Neural progenitor cell (in vitro differentiated cells): ENCODE measurements around the gene TIGIT. TPM values are rescaled to one million over a fixed set of nuclear protein-coding genes. Genes with fewer than 3 reads are reported as not detected.

Experiments
- DNase-seq: peaks from one replicate; pipeline ENCODE4 v3.0.0-alpha.2; 2016; ENCODE audit warnings: low spot score
- H2AFZ ChIP-seq: fragments of 200-600 bp; sonication (generic); replicated peaks from 2 replicates; pipeline ENCODE4 v1.6.1; 2016; ENCODE audit warnings: antibody characterized with exemption
- H3F3A ChIP-seq: fragments of 200-600 bp; sonication (generic); 2 replicates; pipeline ENCODE4 v1.6.1; 2016; ENCODE audit warnings: antibody characterized with exemption, low read depth
- H3K27ac ChIP-seq: fragments of 200-600 bp; sonication (generic); 2 replicates; pipeline ENCODE4 v1.5.1; 2016; ENCODE audit warnings: mild to moderate bottlenecking
- H3K27me3 ChIP-seq: fragments of 200-600 bp; sonication (generic); 2 replicates; pipeline ENCODE4 v1.6.1; 2016; ENCODE audit warnings: mild to moderate bottlenecking, moderate library complexity
- H3K36me3 ChIP-seq: fragments of 200-600 bp; sonication (generic); 2 replicates; pipeline ENCODE4 v1.5.1; 2016
- H3K4me1 ChIP-seq: fragments of 200-600 bp; sonication (generic); 2 replicates; pipeline ENCODE4 v1.6.1; 2016; ENCODE audit warnings: mixed run types
- H3K4me2 ChIP-seq: fragments of 200-600 bp; sonication (generic); 2 replicates; pipeline ENCODE4 v1.6.1; 2016
- H3K4me3 ChIP-seq: fragments of 200-600 bp; sonication (generic); 2 replicates; pipeline ENCODE4 v1.5.1; 2016
- H3K79me2 ChIP-seq: fragments of 200-600 bp; sonication (generic); 2 replicates; pipeline ENCODE4 v1.6.1; 2016; ENCODE audit warnings: low read depth
- H3K9ac ChIP-seq: fragments of 200-600 bp; sonication (generic); 2 replicates; pipeline ENCODE4 v1.6.1; 2016
- H3K9me3 ChIP-seq: fragments of 200-600 bp; sonication (generic); 2 replicates; pipeline ENCODE4 v1.5.1; 2016; ENCODE audit warnings: low read depth
- H4K20me1 ChIP-seq: fragments of 200-600 bp; sonication (generic); 2 replicates; pipeline ENCODE4 v1.6.1; 2016; ENCODE audit warnings: low read depth
- H3K27ac Mint-ChIP-seq: 3 replicates; pipeline ENCODE4 v1.8.0; 2021; ENCODE audit warnings: mixed read lengths
- H3K27me3 Mint-ChIP-seq: 2 replicates; pipeline ENCODE4 v1.8.0; 2022; ENCODE audit warnings: low read depth, mild to moderate bottlenecking, inconsistent platforms, moderate library complexity, mixed read lengths; ENCODE audit not compliant: insufficient read depth
- H3K36me3 Mint-ChIP-seq: 3 replicates; pipeline ENCODE4 v1.8.0; 2021; ENCODE audit warnings: mixed read lengths
- H3K4me1 Mint-ChIP-seq: 3 replicates; pipeline ENCODE4 v1.8.0; 2021; ENCODE audit warnings: mixed read lengths
- H3K4me3 Mint-ChIP-seq: 3 replicates; pipeline ENCODE4 v1.8.0; 2021; ENCODE audit warnings: mild to moderate bottlenecking, moderate library complexity, mixed read lengths
- H3K9me3 Mint-ChIP-seq: 3 replicates; pipeline ENCODE4 v1.8.0; 2020; ENCODE audit warnings: mixed read lengths
- EZH2 ChIP-seq: fragments of 200-600 bp; sonication (generic); IDR thresholded peaks from 2 replicates; pipeline ENCODE4 v1.6.1; 2017; ENCODE audit warnings: antibody characterized with exemption, mild to moderate bottlenecking, moderate library complexity
- EZH2phosphoT487 ChIP-seq: fragments of 200-600 bp; sonication (generic); IDR thresholded peaks from 2 replicates; pipeline ENCODE4 v1.6.1; 2017; ENCODE audit warnings: antibody characterized with exemption
- total RNA-seq: library from RNA; depleted of rRNA; stranded (reverse); fragments of >200 nt; gene quantifications from 2 replicates; pipeline ENCODE4 v1.2.3, GENCODE V29; 2015; ENCODE audit warnings: low replicate concordance
- TF ChIP-seq, protein P1 (sequence below): fragments of 200-600 bp; sonication (generic); IDR thresholded peaks from 2 replicates; pipeline ENCODE4 v1.5.1; 2017; ENCODE audit warnings: antibody characterized with exemption, mild to moderate bottlenecking

Gene TIGIT
- total RNA-seq, 1 donor from 2014 or later, result not detected

DNA sequence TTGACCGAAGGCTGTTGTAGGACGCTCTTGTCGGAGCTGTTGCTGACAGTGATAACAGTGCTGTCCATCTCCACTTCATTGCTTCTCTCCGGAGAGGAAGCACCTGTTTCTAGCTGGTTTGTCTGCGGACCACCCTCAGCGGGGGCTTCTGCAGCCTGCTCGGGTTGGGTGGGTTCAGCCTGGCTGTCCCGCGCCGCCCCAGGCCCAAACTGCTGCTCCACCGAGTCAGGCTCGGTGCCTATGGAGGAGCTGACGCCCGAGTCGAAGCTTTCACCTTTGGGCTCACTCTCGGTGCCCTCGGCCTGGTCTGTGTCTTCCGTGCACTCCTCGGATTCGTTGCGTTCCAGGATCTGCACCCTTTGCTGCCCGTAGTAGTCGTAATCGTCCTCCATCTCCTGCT, 56.9 kb downstream of the TIGIT start:
- H3K27me3 ChIP-seq, result no peaks in the 10 kb centered on the region
- Mint-ChIP-seq H3K9me3 (no peaks in the 10 kb centered on the region), H3K36me3 (peaks cover 13% of the 10 kb centered on the region), H3K4me3 (no peak overlapping the region), H3K4me1 (no peaks in the 10 kb centered on the region), H3K27ac (no peak overlapping the region), H3K27me3 (no peaks in the 10 kb centered on the region)
- H4K20me1 ChIP-seq, result no peaks in the 10 kb centered on the region
- H3K4me2 ChIP-seq, result no peak overlapping the region
- no peak overlapping the region for H3K4me3 ChIP-seq
- DNase-seq, result no peak
- H3K9ac ChIP-seq, result no peak overlapping the region
- H3K79me2 ChIP-seq, result no peaks in the 10 kb centered on the region
- no peak overlapping the region for H2AFZ ChIP-seq
- no peaks in the 10 kb centered on the region for H3K36me3 ChIP-seq
- H3K27ac ChIP-seq, result no peak overlapping the region
- no peaks in the 10 kb centered on the region for H3K9me3 ChIP-seq
- no peak for TF ChIP-seq EZH2
- TF ChIP-seq, protein P1, sequence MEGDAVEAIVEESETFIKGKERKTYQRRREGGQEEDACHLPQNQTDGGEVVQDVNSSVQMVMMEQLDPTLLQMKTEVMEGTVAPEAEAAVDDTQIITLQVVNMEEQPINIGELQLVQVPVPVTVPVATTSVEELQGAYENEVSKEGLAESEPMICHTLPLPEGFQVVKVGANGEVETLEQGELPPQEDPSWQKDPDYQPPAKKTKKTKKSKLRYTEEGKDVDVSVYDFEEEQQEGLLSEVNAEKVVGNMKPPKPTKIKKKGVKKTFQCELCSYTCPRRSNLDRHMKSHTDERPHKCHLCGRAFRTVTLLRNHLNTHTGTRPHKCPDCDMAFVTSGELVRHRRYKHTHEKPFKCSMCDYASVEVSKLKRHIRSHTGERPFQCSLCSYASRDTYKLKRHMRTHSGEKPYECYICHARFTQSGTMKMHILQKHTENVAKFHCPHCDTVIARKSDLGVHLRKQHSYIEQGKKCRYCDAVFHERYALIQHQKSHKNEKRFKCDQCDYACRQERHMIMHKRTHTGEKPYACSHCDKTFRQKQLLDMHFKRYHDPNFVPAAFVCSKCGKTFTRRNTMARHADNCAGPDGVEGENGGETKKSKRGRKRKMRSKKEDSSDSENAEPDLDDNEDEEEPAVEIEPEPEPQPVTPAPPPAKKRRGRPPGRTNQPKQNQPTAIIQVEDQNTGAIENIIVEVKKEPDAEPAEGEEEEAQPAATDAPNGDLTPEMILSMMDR, result no peak
- TF ChIP-seq EZH2phosphoT487, result no peak
- H3F3A ChIP-seq, result peaks cover 3% of the 10 kb centered on the region
- H3K4me1 ChIP-seq, result peaks cover 13% of the 10 kb centered on the region

DNA sequence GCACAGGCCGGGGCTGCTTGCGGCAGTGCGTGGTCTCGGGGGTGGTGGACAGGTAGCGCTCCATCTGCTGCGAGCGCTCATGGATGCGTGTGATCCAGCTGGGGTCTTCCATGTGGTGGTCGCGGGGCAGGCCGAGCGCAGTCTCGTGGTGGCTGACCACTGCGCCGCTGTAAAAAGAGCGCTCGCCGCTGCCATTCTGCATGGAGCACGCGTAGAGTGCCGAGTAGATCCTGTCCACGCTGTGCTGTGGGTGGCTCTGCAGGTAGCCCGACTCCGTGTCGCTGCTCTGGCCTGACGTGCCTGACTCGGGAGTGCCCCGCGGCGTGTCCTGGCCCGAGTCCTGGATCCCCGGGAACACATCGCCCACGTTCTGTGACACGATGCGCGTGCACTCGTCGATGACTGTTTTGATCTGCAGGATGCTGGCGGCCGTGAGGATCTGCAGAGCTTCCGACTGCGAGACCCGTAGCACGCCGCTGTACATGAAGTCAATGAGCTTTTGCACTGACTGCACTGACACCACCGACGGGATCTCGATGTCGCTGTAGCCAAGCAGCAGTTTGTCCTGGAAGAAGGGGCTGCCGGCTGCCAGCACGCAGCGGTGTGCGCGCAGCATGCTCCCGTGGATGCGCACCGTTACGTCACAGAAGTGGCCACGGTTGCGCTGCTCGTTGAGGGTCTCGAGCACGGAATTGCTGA, 57.4 kb downstream of the TIGIT start:
- Histone ChIP-seq H3K9me3 (no peaks in the 10 kb centered on the region), H3K4me2 (no peak overlapping the region), H3K27me3 (no peaks in the 10 kb centered on the region), H3K27ac (no peak overlapping the region), H3K36me3 (no peaks in the 10 kb centered on the region), H4K20me1 (peaks cover 6% of the 10 kb centered on the region), H3K4me3 (no peak overlapping the region), H3K4me1 (peaks cover 16% of the 10 kb centered on the region), H3K9ac (no peak overlapping the region), H3F3A (peaks cover 9% of the 10 kb centered on the region), H3K79me2 (no peaks in the 10 kb centered on the region), H2AFZ (no peak overlapping the region)
- Mint-ChIP-seq H3K9me3 (no peaks in the 10 kb centered on the region), H3K27ac (no peak overlapping the region), H3K4me1 (no peaks in the 10 kb centered on the region), H3K36me3 (peaks cover 13% of the 10 kb centered on the region), H3K4me3 (no peak overlapping the region), H3K27me3 (no peaks in the 10 kb centered on the region)
- TF ChIP-seq, protein P1, result no peak
- no peak for TF ChIP-seq EZH2phosphoT487
- TF ChIP-seq EZH2, result no peak
- DNase-seq, result no peak

DNA sequence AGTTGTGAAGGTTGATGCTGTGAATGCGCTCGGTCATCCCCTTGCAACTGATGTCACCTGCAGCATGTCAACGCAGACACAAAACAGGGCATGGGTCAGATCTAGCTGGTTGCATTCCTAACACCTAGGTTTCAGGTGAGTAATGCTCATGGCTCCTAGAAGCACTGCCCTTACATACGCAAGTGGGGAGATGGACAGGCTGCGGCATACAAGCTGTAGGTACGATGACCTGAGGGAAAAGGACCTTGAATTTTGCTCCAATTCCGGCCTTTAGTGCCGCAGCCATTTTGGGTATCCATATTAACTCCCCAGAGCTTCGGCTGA, 58.0 kb downstream of the TIGIT start:
- H3K4me3 Mint-ChIP-seq, result no peak overlapping the region
- peaks cover 13% of the 10 kb centered on the region for H3K36me3 Mint-ChIP-seq
- Histone ChIP-seq H2AFZ (no peak overlapping the region), H3K4me1 (peaks cover 21% of the 10 kb centered on the region), H3K9ac (no peak overlapping the region), H3K36me3 (no peaks in the 10 kb centered on the region), H3K27me3 (no peaks in the 10 kb centered on the region), H3K79me2 (no peaks in the 10 kb centered on the region), H4K20me1 (peaks cover 10% of the 10 kb centered on the region), H3F3A (peaks cover 14% of the 10 kb centered on the region), H3K4me3 (no peak overlapping the region), H3K27ac (no peak overlapping the region), H3K9me3 (no peaks in the 10 kb centered on the region), H3K4me2 (no peak overlapping the region)
- no peaks in the 10 kb centered on the region for H3K9me3 Mint-ChIP-seq
- H3K27me3 Mint-ChIP-seq, result no peaks in the 10 kb centered on the region
- H3K27ac Mint-ChIP-seq, result no peak overlapping the region
- H3K4me1 Mint-ChIP-seq, result no peaks in the 10 kb centered on the region
- no peak for DNase-seq
- TF ChIP-seq EZH2, result no peak
- TF ChIP-seq EZH2phosphoT487, result no peak
- TF ChIP-seq, protein P1, result no peak
